Activated CD8-positive, alpha-beta T cell treated with anti-CD3 and anti-CD28 coated beads for 36 hours (primary cell): ENCODE results near the gene THG1L. TPM values are rescaled to one million over a fixed set of nuclear protein-coding genes. Genes with fewer than 3 reads are reported as not detected.
A peak's percentile ranks its signal among the peaks of the same experiment; 100 is the strongest.
"Not testable (repeated sequence)": the region's sequence is repeated elsewhere in the genome, so short reads cannot be mapped to it uniquely, and the experiment has no call there.

Experiments
- ATAC-seq: fragments of 200-7000 bp; cut with Tn5 transposase; one replicate; pipeline ENCODE4 v1.10.0; 2021; ENCODE audit warnings: mild to moderate bottlenecking, moderate library complexity
- CTCF ChIA-PET: fragments of 350-600 bp; sonication (Branson Sonifier 250); formaldehyde crosslinking; loops from one replicate; lab custom pipeline; 2021; ENCODE audit warnings: antibody characterized with exemption; lab: Charles Lee
- POLR2A ChIA-PET: fragments of 350-600 bp; sonication (Branson Sonifier 250); formaldehyde crosslinking; loops from one replicate; lab custom pipeline; 2021; ENCODE audit warnings: antibody characterized with exemption; lab: Charles Lee
- DNase-seq: peaks from one replicate; pipeline ENCODE4 v3.0.0-alpha.2; 2020
- H3K27ac Mint-ChIP-seq: one replicate; pipeline ENCODE4 v1.8.0; 2021; ENCODE audit warnings: mild to moderate bottlenecking, mixed read lengths
- H3K27me3 Mint-ChIP-seq: one replicate; pipeline ENCODE4 v1.8.0; 2021; ENCODE audit warnings: mixed read lengths
- H3K36me3 Mint-ChIP-seq: one replicate; pipeline ENCODE4 v1.8.0; 2021; ENCODE audit warnings: low read depth, mixed read lengths
- H3K4me1 Mint-ChIP-seq: one replicate; pipeline ENCODE4 v1.8.0; 2021; ENCODE audit warnings: low read depth, mixed read lengths
- H3K4me3 Mint-ChIP-seq: one replicate; pipeline ENCODE4 v1.8.0; 2021; ENCODE audit warnings: mild to moderate bottlenecking, moderate library complexity, mixed read lengths
- H3K9me3 Mint-ChIP-seq: one replicate; pipeline ENCODE4 v1.8.0; 2021; ENCODE audit warnings: mixed read lengths
- intact Hi-C: fragments of 100-400 bp; cut with micrococcal nuclease; formaldehyde crosslinking; loops from one replicate; pipeline ENCODE4 v1.10.0; 2022
- total RNA-seq, 2 experiments: library from RNA; stranded (reverse); gene quantifications; one replicate each; pipeline ENCODE4 v1.2.3, GENCODE V29; 2021
- TF ChIP-seq, protein P1 (sequence below): fragments of 200-600 bp; IDR thresholded peaks from one replicate; pipeline ENCODE4 v1.8.0; 2022; ENCODE audit warnings: antibody characterized with exemption, mild to moderate bottlenecking

The THG1L gene
- total RNA-seq, 2 experiments from 2014 or later, result 24.9 to 26.6 TPM

DNA sequence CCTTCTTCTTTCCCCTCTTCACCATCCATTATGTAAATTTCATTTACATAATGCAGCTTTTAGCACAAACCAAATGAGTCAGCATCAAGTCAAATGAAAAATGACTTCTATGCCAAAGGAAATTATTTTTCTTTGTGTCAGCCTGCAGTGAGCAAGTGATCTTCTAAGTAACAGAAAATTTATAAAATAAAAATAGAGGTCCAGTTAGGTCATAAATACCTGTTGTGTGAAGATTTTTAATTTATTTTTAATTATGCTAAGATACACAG, 16.7 kb upstream of the THG1L start:
- peaks cover 4% of the 10 kb centered on the region for H3K4me1 Mint-ChIP-seq
- no peak overlapping the region for H3K27ac Mint-ChIP-seq
- no peak overlapping the region for H3K4me3 Mint-ChIP-seq
- intact Hi-C loops, result no loop called here
- TF ChIP-seq, protein P1, sequence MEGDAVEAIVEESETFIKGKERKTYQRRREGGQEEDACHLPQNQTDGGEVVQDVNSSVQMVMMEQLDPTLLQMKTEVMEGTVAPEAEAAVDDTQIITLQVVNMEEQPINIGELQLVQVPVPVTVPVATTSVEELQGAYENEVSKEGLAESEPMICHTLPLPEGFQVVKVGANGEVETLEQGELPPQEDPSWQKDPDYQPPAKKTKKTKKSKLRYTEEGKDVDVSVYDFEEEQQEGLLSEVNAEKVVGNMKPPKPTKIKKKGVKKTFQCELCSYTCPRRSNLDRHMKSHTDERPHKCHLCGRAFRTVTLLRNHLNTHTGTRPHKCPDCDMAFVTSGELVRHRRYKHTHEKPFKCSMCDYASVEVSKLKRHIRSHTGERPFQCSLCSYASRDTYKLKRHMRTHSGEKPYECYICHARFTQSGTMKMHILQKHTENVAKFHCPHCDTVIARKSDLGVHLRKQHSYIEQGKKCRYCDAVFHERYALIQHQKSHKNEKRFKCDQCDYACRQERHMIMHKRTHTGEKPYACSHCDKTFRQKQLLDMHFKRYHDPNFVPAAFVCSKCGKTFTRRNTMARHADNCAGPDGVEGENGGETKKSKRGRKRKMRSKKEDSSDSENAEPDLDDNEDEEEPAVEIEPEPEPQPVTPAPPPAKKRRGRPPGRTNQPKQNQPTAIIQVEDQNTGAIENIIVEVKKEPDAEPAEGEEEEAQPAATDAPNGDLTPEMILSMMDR, result no peak
- POLR2A ChIA-PET, result no interaction called here
- H3K36me3 Mint-ChIP-seq, result no peaks in the 10 kb centered on the region
- no peaks in the 10 kb centered on the region for H3K9me3 Mint-ChIP-seq
- ATAC-seq, result no peak
- CTCF ChIA-PET, result no interaction called here
- DNase-seq, result no peak
- H3K27me3 Mint-ChIP-seq, result peaks cover under 1% of the 10 kb centered on the region

DNA sequence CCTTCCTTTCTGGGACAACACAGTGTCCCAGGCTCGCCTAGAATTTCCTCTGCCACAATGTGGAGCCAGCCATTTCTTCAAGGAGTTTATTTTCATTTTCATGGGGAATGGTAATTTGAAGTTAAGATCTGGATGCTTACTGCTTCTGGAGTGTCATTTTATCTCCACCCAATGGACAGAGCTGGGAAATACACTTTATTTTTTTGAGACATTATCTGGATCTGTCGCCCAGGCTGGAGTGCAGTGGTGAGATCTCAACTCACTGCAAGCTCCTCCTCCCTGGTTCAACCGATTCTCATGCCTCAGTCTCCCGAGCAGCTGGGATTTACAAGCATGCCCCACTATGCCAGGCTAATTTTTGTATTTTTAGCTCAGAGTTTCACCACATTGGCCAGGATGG, 12.7 kb upstream of the THG1L start:
- Mint-ChIP-seq H3K27me3 (no peaks in the 10 kb centered on the region), H3K36me3 (peaks cover 2% of the 10 kb centered on the region), H3K4me3 (no peak overlapping the region), H3K4me1 (peaks cover 4% of the 10 kb centered on the region), H3K27ac (no peak overlapping the region), H3K9me3 (no peaks in the 10 kb centered on the region)
- CTCF ChIA-PET, result interaction anchor here (0.7 to 4.9 kb wide), 30 partner anchors 9 to 390 kb away, joined by 3 to 37 read pairs (median 4); partner anchors contain the start of gene LSM11
- POLR2A ChIA-PET, result interaction anchor here (0.9 to 1.2 kb wide), 2 partner anchors 25 to 125 kb away, joined by 3 read pairs; partner anchors contain the start of gene LSM11
- ATAC-seq, result peak; percentile 86
- peak; percentile 4 for DNase-seq
- intact Hi-C loops, result no loop called here
- TF ChIP-seq, protein P1, result peak; percentile 54

GRCh38 chr5:157719245-157719644, 12.0 kb upstream of the THG1L start:
- no peak for ATAC-seq
- TF ChIP-seq, protein P1, result no peak
- Mint-ChIP-seq H3K27me3 (no peaks in the 10 kb centered on the region), H3K4me3 (no peak overlapping the region), H3K36me3 (peaks cover 2% of the 10 kb centered on the region), H3K4me1 (peaks cover 4% of the 10 kb centered on the region), H3K27ac (no peak overlapping the region), H3K9me3 (no peaks in the 10 kb centered on the region)
- ChIA-PET POLR2A (no interaction called here), CTCF (interaction anchor here (0.9 to 4.9 kb wide), 22 partner anchors 8 to 391 kb away, joined by 3 to 37 read pairs (median 4); partner anchors contain the start of gene LSM11)
- DNase-seq, result no peak
- intact Hi-C loops, result no loop called here

- no peak overlapping the region for H3K4me3 Mint-ChIP-seq
- DNase-seq, result no peak
- H3K9me3 Mint-ChIP-seq, result no peaks in the 10 kb centered on the region
- TF ChIP-seq, protein P1, result no peak
- peaks cover 2% of the 10 kb centered on the region for H3K36me3 Mint-ChIP-seq
- ChIA-PET CTCF (interaction anchor here (1.8 kb wide), 2 partner anchors 52 to 289 kb away, joined by 4 to 5 read pairs; no protein-coding TSS in a partner anchor), POLR2A (no interaction called here)
- H3K27ac Mint-ChIP-seq, result no peak overlapping the region
- no peaks in the 10 kb centered on the region for H3K27me3 Mint-ChIP-seq
- H3K4me1 Mint-ChIP-seq, result peaks cover 4% of the 10 kb centered on the region
- no peak for ATAC-seq
- intact Hi-C loops, result no loop called here
Measured at GRCh38 chr5:157721159-157721558, 10.1 kb upstream of the THG1L start.

DNA sequence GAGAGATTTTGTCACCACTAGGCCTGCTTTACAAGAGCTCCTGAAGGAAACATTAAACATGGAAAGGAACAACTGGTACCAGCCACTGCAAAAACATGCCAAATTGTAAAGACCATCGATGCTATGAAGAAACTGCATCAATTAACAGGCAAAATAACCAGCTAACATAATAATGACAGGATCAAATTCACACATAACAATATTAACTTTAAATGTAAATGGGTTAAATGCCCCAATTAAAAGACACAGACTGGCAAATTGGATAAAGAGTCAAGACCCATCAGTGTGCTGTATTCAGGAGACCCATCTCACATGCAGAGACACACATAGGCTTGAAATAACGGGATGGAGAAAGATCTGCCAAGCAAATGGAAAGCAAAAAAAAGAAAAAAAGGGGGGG, 8.3 kb upstream of the THG1L start:
- CTCF ChIA-PET, result interaction anchor here (1.1 kb wide), 1 partner anchor 20 kb away, joined by 3 read pairs; no protein-coding TSS in a partner anchor
- H3K9me3 Mint-ChIP-seq, ATAC-seq, POLR2A ChIA-PET, DNase-seq, H3K36me3 Mint-ChIP-seq, H3K27me3 Mint-ChIP-seq, H3K27ac Mint-ChIP-seq, H3K4me1 Mint-ChIP-seq, intact Hi-C loops, H3K4me3 Mint-ChIP-seq: not testable (repeated sequence)

DNA sequence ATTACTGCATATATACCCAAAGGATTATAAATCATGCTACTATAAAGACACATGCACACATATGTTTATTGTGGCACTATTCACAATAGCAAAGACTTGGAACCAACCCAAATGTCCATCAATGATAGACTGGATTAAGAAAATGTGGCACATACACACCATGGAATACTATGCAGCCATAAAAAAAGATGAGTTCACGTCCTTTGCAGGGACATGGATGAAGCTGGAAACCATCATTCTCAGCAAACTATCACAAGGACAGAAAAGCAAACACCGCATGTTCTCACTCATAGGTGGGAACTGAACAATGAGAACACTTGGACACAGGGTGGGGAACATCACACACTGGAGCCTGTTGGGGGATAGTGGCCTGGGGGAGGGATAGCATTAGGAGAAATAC, 4.6 kb upstream of the THG1L start:
- Mint-ChIP-seq H3K36me3 (peaks cover 12% of the 10 kb centered on the region), H3K4me1 (peaks cover 16% of the 10 kb centered on the region)
- H3K27me3 Mint-ChIP-seq, POLR2A ChIA-PET, H3K9me3 Mint-ChIP-seq, CTCF ChIA-PET, H3K27ac Mint-ChIP-seq, H3K4me3 Mint-ChIP-seq, intact Hi-C loops, DNase-seq, ATAC-seq: not testable (repeated sequence)

GRCh38 chr5:157727858-157728257, 3.4 kb upstream of the THG1L start:
- POLR2A ChIA-PET, H3K27ac Mint-ChIP-seq, DNase-seq, H3K4me3 Mint-ChIP-seq, ATAC-seq, intact Hi-C loops, H3K27me3 Mint-ChIP-seq, H3K9me3 Mint-ChIP-seq: not testable (repeated sequence)
- CTCF ChIA-PET, result interaction anchor here (0.8 to 1.5 kb wide), 4 partner anchors 9 to 66 kb away, joined by 3 to 7 read pairs (median 4); partner anchors contain the start of gene LSM11
- Mint-ChIP-seq H3K36me3 (peaks cover 11% of the 10 kb centered on the region), H3K4me1 (peaks cover 26% of the 10 kb centered on the region)
